GM12865 (cell line): ENCODE data around the gene NCAM1.

Source experiments
- DNase-seq: peaks from one replicate; pipeline ENCODE4 v3.0.0; 2010; ENCODE audit warnings: low read depth
- H3K4me3 ChIP-seq: 2 replicates; pipeline ENCODE4 v1.5.1; 2011; ENCODE audit warnings: mild to moderate bottlenecking, low read depth, low read length, control low read depth
- CTCF ChIP-seq: IDR thresholded peaks from 2 replicates; pipeline ENCODE4 v1.5.1; 2011; ENCODE audit warnings: low read length, control low read depth, low read depth, inconsistent platforms; ENCODE audit not compliant: insufficient read depth; ENCODE audit errors: missing control alignments

NCAM1 gene

GRCh38 chr11:113256431-113257202 is 295.4 kb downstream of the NCAM1 start:
- no peak for TF ChIP-seq CTCF
- H3K4me3 ChIP-seq: no peak overlapping the region
- DNase-seq: no peak

- no peak for DNase-seq
- no peak overlapping the region for H3K4me3 ChIP-seq
- no peak for TF ChIP-seq CTCF
Observed at GRCh38 chr11:113260096-113260425, 298.8 kb downstream of the NCAM1 start.

- no peak for TF ChIP-seq CTCF
- DNase-seq: no peak
- H3K4me3 ChIP-seq: no peak overlapping the region
Observed at GRCh38 chr11:113260541-113260940, 299.3 kb downstream of the NCAM1 start.

- DNase-seq: no peak
- H3K4me3 ChIP-seq: no peak overlapping the region
Observed at GRCh38 chr11:113261709-113262475, 300.7 kb downstream of the NCAM1 start.

GRCh38 chr11:113262594-113262993 is 301.4 kb downstream of the NCAM1 start:
- H3K4me3 ChIP-seq: no peak overlapping the region
- no peak for DNase-seq
- no peak for TF ChIP-seq CTCF

More at GRCh38 chr11:113261709-113262475, 300.7 kb downstream of the NCAM1 start:
- no peak for TF ChIP-seq CTCF

GRCh38 chr11:113263458-113264259 is 302.4 kb downstream of the NCAM1 start:
- no peak for DNase-seq
- no peak for TF ChIP-seq CTCF
- no peak overlapping the region for H3K4me3 ChIP-seq
